ENCODE results near the gene PLXNC1.

GRCh38 chr12:94333396-94333795 lies 185.0 kb downstream of the PLXNC1 start:
- TF ChIP-seq CTCF (IDR thresholded peaks at IDR 0.05; ENCODE audit: low read depth, low read length, missing input control) (no peak), ATF3 (IDR thresholded peaks at IDR 0.05) (no peak), MAX (IDR thresholded peaks at IDR 0.05) (no peak), SP1 (IDR thresholded peaks at IDR 0.05) (no peak), FOXA1 (IDR thresholded peaks at IDR 0.05) (no peak), GABPA (IDR thresholded peaks at IDR 0.05 in 1 of 2, conservative IDR thresholded peaks at IDR 0.05 in 1 of 2) (no peak), RXRA (IDR thresholded peaks at IDR 0.05) (no peak), HNF4G (IDR thresholded peaks at IDR 0.05) (no peak), YY1 (IDR thresholded peaks at IDR 0.05) (no peak), RAD21 (IDR thresholded peaks at IDR 0.05) (no peak), EGR1 (IDR thresholded peaks at IDR 0.05; ENCODE audit: low read depth in 2 of 2) (no peak), JUND (IDR thresholded peaks at IDR 0.05) (no peak)
